Muscle layer of duodenum (tissue), 2 donors: Measurements from ENCODE around the gene CD72.

ENCODE experiments used
- H3K27ac ChIP-seq: one replicate; pipeline ENCODE4 v1.7.0; 2013; ENCODE audit warnings: mild to moderate bottlenecking, low read length
- H3K27me3 ChIP-seq: one replicate; pipeline ENCODE4 v1.7.0; 2013; ENCODE audit warnings: low read depth, mild to moderate bottlenecking, control low read depth, low read length
- H3K36me3 ChIP-seq, 2 donors: one replicate each; pipeline ENCODE4 v1.7.0; 2013; ENCODE audit warnings: low read length in 2 of 2, control low read depth in 1 of 2, mild to moderate bottlenecking in 1 of 2; ENCODE audit not compliant: insufficient read depth in 2 of 2, control insufficient read depth in 1 of 2
- H3K4me1 ChIP-seq, 2 donors: one replicate each; pipeline ENCODE4 v1.7.0; 2013; ENCODE audit warnings: low read length in 2 of 2, mild to moderate bottlenecking in 2 of 2, control low read depth in 1 of 2, moderate library complexity in 1 of 2; ENCODE audit not compliant: insufficient read depth in 2 of 2, control insufficient read depth in 1 of 2
- H3K4me3 ChIP-seq, 2 donors: one replicate each; pipeline ENCODE4 v1.7.0; 2013; ENCODE audit warnings: low read length in 2 of 2, low read depth in 1 of 2, mild to moderate bottlenecking in 1 of 2
- H3K9me3 ChIP-seq, 2 donors: one replicate each; pipeline ENCODE4 v1.7.0; 2013; ENCODE audit warnings: low read length in 2 of 2, control low read depth in 1 of 2, mild to moderate bottlenecking in 1 of 2; ENCODE audit not compliant: control insufficient read depth in 1 of 2
- donor health status: healthy.

The CD72 gene

GRCh38 chr9:35658137-35658967 lies 40.1 kb upstream of the CD72 start, which contains the start of gene CCDC107:
CCDC107 (plus strand) TSS chr9:35658292; CDS start chr9:35658380, 88 bp downstream.
- H3K27ac ChIP-seq, result peak within 1 kb of the TSS; percentile 99
- H3K4me1 ChIP-seq, result peaks cover 0 to 24% of the 10 kb centered on the region in 2 donors
- no peaks in the 10 kb centered on the region for H3K27me3 ChIP-seq
- H3K9me3 ChIP-seq, result no peaks in the 10 kb centered on the region
- peak within 1 kb of the TSS; percentile 79 to 88 for H3K4me3 ChIP-seq
- peaks cover 8 to 14% of the 10 kb centered on the region in 2 donors for H3K36me3 ChIP-seq

- no peaks in the 10 kb centered on the region for H3K9me3 ChIP-seq
Measured at GRCh38 chr9:35657546-35658136, 39.4 kb upstream of the CD72 start, which contains the start of gene RMRP. RMRP (minus strand) TSS chr9:35658019.

GRCh38 chr9:35656831-35657545 lies 38.8 kb upstream of the CD72 start:
- Histone ChIP-seq H3K27ac (peak overlapping the region; percentile 99), H3K4me3 (peak overlapping the region; percentile 50 to 88), H3K27me3 (no peaks in the 10 kb centered on the region), H3K4me1 (peaks cover 0 to 18% of the 10 kb centered on the region in 2 donors), H3K36me3 (peaks cover 8 to 14% of the 10 kb centered on the region in 2 donors), H3K9me3 (no peaks in the 10 kb centered on the region)

More at GRCh38 chr9:35657546-35658136, 39.4 kb upstream of the CD72 start, which contains the start of gene RMRP:
- H3K27ac ChIP-seq, result peak within 1 kb of the TSS; percentile 99
- H3K36me3 ChIP-seq, result peaks cover 8 to 14% of the 10 kb centered on the region in 2 donors
- peak within 1 kb of the TSS; percentile 79 to 88 for H3K4me3 ChIP-seq
- no peaks in the 10 kb centered on the region for H3K27me3 ChIP-seq
- peaks cover 0 to 23% of the 10 kb centered on the region in 2 donors for H3K4me1 ChIP-seq

GRCh38 chr9:35656348-35656747 lies 38.1 kb upstream of the CD72 start:
- no peak overlapping the region for H3K27ac ChIP-seq

GRCh38 chr9:35653611-35654010 lies 35.4 kb upstream of the CD72 start:
- Histone ChIP-seq H3K9me3 (no peaks in the 10 kb centered on the region), H3K27me3 (no peaks in the 10 kb centered on the region), H3K4me3 (no peak overlapping the region), H3K36me3 (peaks cover 0 to 4% of the 10 kb centered on the region in 2 donors), H3K27ac (no peak overlapping the region), H3K4me1 (peaks cover 0 to under 1% of the 10 kb centered on the region in 2 donors)

More at GRCh38 chr9:35656348-35656747, 38.1 kb upstream of the CD72 start:
- Histone ChIP-seq H3K4me3 (no peak overlapping the region), H3K9me3 (no peaks in the 10 kb centered on the region), H3K4me1 (peaks cover 0 to 18% of the 10 kb centered on the region in 2 donors), H3K27me3 (no peaks in the 10 kb centered on the region), H3K36me3 (peaks cover 8 to 14% of the 10 kb centered on the region in 2 donors)

- no peaks in the 10 kb centered on the region for H3K27me3 ChIP-seq
- no peak overlapping the region for H3K27ac ChIP-seq
- H3K4me3 ChIP-seq, result no peak overlapping the region
- no peaks in the 10 kb centered on the region for H3K4me1 ChIP-seq
- peaks cover 0 to under 1% of the 10 kb centered on the region in 2 donors for H3K36me3 ChIP-seq
- no peaks in the 10 kb centered on the region for H3K9me3 ChIP-seq
Measured at GRCh38 chr9:35652829-35653209, 34.6 kb upstream of the CD72 start.

- Histone ChIP-seq H3K36me3 (no peaks in the 10 kb centered on the region), H3K4me1 (peaks cover 3 to 4% of the 10 kb centered on the region in 2 donors), H3K9me3 (no peaks in the 10 kb centered on the region), H3K27ac (no peak overlapping the region), H3K27me3 (no peaks in the 10 kb centered on the region), H3K4me3 (no peak overlapping the region)
Measured at GRCh38 chr9:35651956-35652828, 34.0 kb upstream of the CD72 start.

- no peaks in the 10 kb centered on the region for H3K36me3 ChIP-seq
- no peaks in the 10 kb centered on the region for H3K9me3 ChIP-seq
- no peak within 1 kb of the TSS for H3K4me3 ChIP-seq
- peaks cover 5 to 10% of the 10 kb centered on the region in 2 donors for H3K4me1 ChIP-seq
- H3K27me3 ChIP-seq, result no peaks in the 10 kb centered on the region
- H3K27ac ChIP-seq, result peak within 1 kb of the TSS; percentile 31
Measured at GRCh38 chr9:35650341-35651158, 32.3 kb upstream of the CD72 start, which contains the start of gene SIT1. SIT1 (minus strand) TSS chr9:35650931; CDS start chr9:35650853, 78 bp downstream.

- Histone ChIP-seq H3K4me1 (peaks cover 5 to 10% of the 10 kb centered on the region in 2 donors), H3K9me3 (no peaks in the 10 kb centered on the region), H3K27me3 (no peaks in the 10 kb centered on the region), H3K36me3 (no peaks in the 10 kb centered on the region), H3K27ac (peak overlapping the region; percentile 31), H3K4me3 (no peak overlapping the region)
Measured at GRCh38 chr9:35649431-35650340, 31.5 kb upstream of the CD72 start.
